Choroid plexus epithelial cell (primary cell): ENCODE data around the gene SUPV3L1.
A peak's percentile ranks its signal among the peaks of the same experiment; 100 is the strongest.

ENCODE experiments used
- DNase-seq: peaks from one replicate; pipeline ENCODE4 v3.0.0-alpha.2; 2010; ENCODE audit warnings: low read depth
- H3K4me3 ChIP-seq: 2 replicates; pipeline ENCODE4 v1.5.1; 2011; ENCODE audit warnings: low read depth, mild to moderate bottlenecking, control low read depth, low read length, moderate library complexity
- TF ChIP-seq, protein P1 (sequence below): conservative IDR thresholded peaks from 2 replicates; pipeline ENCODE4 v1.5.1; 2011; ENCODE audit warnings: low read depth, mild to moderate bottlenecking, control low read depth, inconsistent platforms, low read length, moderate library complexity

Gene SUPV3L1

DNA sequence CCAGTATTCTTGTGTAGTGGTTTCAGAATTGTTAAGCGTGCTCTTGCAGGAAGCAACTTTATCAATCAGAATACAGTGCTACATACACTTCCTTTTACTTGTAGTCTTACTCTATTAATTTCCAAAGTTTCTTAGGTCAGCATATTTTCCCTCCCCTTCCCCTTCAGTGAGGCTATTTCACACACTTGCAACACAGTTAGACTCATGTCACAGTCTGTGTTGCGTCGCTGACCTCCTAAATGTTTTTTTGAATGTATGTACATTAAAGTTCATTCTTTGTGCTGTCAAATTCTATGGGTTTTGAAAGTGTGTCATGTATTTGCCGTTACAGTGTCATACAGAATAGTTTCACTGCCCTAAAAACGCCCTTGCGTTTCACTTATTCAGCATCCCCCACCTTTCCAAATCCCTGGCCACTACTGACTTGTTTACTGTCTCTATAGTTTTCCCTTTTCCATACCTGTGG is 34.7 kb downstream of the SUPV3L1 start:
- TF ChIP-seq, protein P1, sequence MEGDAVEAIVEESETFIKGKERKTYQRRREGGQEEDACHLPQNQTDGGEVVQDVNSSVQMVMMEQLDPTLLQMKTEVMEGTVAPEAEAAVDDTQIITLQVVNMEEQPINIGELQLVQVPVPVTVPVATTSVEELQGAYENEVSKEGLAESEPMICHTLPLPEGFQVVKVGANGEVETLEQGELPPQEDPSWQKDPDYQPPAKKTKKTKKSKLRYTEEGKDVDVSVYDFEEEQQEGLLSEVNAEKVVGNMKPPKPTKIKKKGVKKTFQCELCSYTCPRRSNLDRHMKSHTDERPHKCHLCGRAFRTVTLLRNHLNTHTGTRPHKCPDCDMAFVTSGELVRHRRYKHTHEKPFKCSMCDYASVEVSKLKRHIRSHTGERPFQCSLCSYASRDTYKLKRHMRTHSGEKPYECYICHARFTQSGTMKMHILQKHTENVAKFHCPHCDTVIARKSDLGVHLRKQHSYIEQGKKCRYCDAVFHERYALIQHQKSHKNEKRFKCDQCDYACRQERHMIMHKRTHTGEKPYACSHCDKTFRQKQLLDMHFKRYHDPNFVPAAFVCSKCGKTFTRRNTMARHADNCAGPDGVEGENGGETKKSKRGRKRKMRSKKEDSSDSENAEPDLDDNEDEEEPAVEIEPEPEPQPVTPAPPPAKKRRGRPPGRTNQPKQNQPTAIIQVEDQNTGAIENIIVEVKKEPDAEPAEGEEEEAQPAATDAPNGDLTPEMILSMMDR = no peak
- no peak overlapping the region for H3K4me3 ChIP-seq
- DNase-seq = no peak

- H3K4me3 ChIP-seq = no peak overlapping the region
- DNase-seq = no peak
- TF ChIP-seq, protein P1 = no peak
Observed at GRCh38 chr10:69215405-69216171, 35.6 kb downstream of the SUPV3L1 start.

GRCh38 chr10:69216577-69217118 is 36.6 kb downstream of the SUPV3L1 start:
- TF ChIP-seq, protein P1 = no peak
- DNase-seq = no peak
- no peak overlapping the region for H3K4me3 ChIP-seq

- no peak overlapping the region for H3K4me3 ChIP-seq
- TF ChIP-seq, protein P1 = no peak
- DNase-seq = peak; percentile 81
Observed at GRCh38 chr10:69217119-69217754, 37.2 kb downstream of the SUPV3L1 start.

GRCh38 chr10:69218831-69219230 is 38.8 kb downstream of the SUPV3L1 start:
- TF ChIP-seq, protein P1 = no peak
- no peak overlapping the region for H3K4me3 ChIP-seq
- no peak for DNase-seq

- H3K4me3 ChIP-seq = no peak within 1 kb of the TSS
- TF ChIP-seq, protein P1 = no peak
- DNase-seq = no peak
Observed at GRCh38 chr10:69220041-69220451, 40.0 kb downstream of the SUPV3L1 start, which contains the start of gene HKDC1. TSS of gene HKDC1 (plus strand) at chr10:69220332. CDS start at chr10:69220436, 104 bp downstream.

DNA sequence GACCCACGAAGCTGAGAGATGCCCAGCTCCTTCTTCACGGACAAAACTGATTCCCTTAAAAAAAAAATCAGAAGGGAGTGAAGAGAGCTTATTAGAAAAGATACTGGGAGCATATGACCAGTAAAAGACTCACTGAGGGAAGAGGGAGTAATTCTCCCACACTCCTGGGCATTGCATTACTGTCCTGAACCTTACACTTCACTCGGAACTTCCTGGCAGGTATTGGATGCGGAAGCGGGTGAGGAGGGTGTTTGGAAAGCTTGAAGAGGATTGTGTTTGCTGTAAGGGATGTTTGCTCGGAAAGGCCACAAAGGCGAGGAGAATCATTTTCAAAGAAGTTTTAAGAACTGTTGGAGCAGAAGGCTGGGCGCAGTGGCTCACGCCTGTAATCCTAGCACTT is 40.5 kb downstream of the SUPV3L1 start:
- TF ChIP-seq, protein P1 = no peak
- no peak overlapping the region for H3K4me3 ChIP-seq
- no peak for DNase-seq
